Vagina (tissue), 2 donors: Measurements from ENCODE around the gene C14orf119.

Source experiments
- POLR2A ChIP-seq, 2 donors: fragments of 450-650 bp; IDR thresholded peaks; one replicate each; pipeline ENCODE4 v1.6.1; 2017; ENCODE audit warnings: antibody characterized with exemption in 2 of 2, mild to moderate bottlenecking in 2 of 2, moderate library complexity in 2 of 2
- POLR2AphosphoS5 ChIP-seq, 2 donors: sonication (generic); formaldehyde crosslinking; IDR thresholded peaks; one replicate each; pipeline ENCODE4 v1.9.0; 2017; ENCODE audit warnings: antibody characterized with exemption in 2 of 2, mild to moderate bottlenecking in 2 of 2, low read depth in 1 of 2; ENCODE audit not compliant: insufficient read depth in 1 of 2

DNA sequence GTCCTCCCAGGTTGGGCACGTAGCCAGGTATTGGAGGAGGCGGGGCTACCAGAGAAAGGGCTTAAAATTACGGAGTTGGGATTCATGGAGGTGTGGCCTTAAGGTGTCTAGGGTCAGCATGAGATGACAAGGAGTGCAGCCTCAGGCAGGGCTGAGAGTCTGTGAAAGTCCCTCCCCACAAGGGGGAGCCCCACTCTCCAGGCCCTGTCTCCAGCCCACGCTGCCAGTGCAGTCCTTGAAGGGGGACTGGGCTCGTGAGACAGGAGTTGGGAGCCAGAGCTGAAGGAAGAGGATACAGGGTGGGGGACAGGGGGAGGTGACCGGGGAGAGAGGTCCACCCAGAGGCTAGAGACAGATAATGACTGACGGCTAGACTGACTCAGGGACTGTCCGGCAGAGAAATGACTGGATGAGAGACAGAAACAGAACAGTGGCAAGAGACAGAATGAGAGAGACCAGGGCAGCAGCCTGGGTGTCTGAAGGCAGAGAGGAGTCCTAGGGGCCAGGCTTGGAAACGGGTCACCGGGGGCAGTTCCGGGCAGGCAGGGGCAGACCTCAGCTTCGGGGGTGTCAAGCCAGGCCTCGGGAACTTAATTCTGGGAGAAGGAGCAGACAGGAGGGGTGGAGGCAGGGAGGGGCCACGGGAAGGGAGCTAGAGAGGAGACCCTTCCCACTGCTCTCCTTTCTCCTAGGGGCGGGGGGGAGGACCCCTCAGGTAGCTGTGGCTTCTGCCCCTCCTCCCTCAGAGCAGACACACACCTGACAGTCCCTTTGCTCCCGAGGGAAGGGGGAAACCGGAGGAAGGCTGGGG is 39.0 kb upstream of the C14orf119 start:
- TF ChIP-seq POLR2A (IDR thresholded peaks at IDR 0.05) (no peak), POLR2AphosphoS5 (IDR thresholded peaks at IDR 0.05; ENCODE audit: insufficient read depth in 1 of 2, low read depth in 1 of 2) (no peak)
